Activated CD8-positive, alpha-beta memory T cell treated with anti-CD3 and anti-CD28 coated beads, Interleukin-2, amount 10 ng/mL, durations not matched to agents 7 days and 5 days (primary cell): ENCODE data around the gene VEZF1. TPM values are rescaled to one million over a fixed set of nuclear protein-coding genes. Genes with fewer than 3 reads are reported as not detected.

ENCODE experiments used
- ATAC-seq: fragments of 150-1000 bp; cut with Tn5 transposase; one replicate; pipeline ENCODE4 v1.10.0; 2021; ENCODE audit warnings: moderate library complexity
- CTCF ChIA-PET: fragments of 350-600 bp; sonication (Branson Sonifier 250); formaldehyde crosslinking; loops from one replicate; lab custom pipeline; 2021; ENCODE audit warnings: antibody characterized with exemption; lab: Charles Lee
- DNase-seq: peaks from one replicate; pipeline ENCODE4 v3.0.0-alpha.2; 2020
- H3K27ac Mint-ChIP-seq: one replicate; pipeline ENCODE4 v1.8.0; 2021; ENCODE audit warnings: mild to moderate bottlenecking, mixed read lengths
- H3K27me3 Mint-ChIP-seq: one replicate; pipeline ENCODE4 v1.8.0; 2021; ENCODE audit warnings: mixed read lengths
- H3K36me3 Mint-ChIP-seq: one replicate; pipeline ENCODE4 v1.8.0; 2021; ENCODE audit warnings: mild to moderate bottlenecking, mixed read lengths
- H3K4me1 Mint-ChIP-seq: one replicate; pipeline ENCODE4 v1.8.0; 2021; ENCODE audit warnings: mixed read lengths
- H3K4me3 Mint-ChIP-seq: one replicate; pipeline ENCODE4 v1.8.0; 2021; ENCODE audit warnings: mild to moderate bottlenecking, moderate library complexity, mixed read lengths
- H3K9me3 Mint-ChIP-seq: one replicate; pipeline ENCODE4 v1.8.0; 2022; ENCODE audit warnings: low read depth, mixed read lengths
- total RNA-seq, 2 experiments: library from RNA; stranded (reverse); gene quantifications; one replicate each; pipeline ENCODE4 v1.2.3, GENCODE V29; 2021

VEZF1 gene
- total RNA-seq, 2 experiments from 2014 or later = 33.2 to 37.6 TPM

DNA sequence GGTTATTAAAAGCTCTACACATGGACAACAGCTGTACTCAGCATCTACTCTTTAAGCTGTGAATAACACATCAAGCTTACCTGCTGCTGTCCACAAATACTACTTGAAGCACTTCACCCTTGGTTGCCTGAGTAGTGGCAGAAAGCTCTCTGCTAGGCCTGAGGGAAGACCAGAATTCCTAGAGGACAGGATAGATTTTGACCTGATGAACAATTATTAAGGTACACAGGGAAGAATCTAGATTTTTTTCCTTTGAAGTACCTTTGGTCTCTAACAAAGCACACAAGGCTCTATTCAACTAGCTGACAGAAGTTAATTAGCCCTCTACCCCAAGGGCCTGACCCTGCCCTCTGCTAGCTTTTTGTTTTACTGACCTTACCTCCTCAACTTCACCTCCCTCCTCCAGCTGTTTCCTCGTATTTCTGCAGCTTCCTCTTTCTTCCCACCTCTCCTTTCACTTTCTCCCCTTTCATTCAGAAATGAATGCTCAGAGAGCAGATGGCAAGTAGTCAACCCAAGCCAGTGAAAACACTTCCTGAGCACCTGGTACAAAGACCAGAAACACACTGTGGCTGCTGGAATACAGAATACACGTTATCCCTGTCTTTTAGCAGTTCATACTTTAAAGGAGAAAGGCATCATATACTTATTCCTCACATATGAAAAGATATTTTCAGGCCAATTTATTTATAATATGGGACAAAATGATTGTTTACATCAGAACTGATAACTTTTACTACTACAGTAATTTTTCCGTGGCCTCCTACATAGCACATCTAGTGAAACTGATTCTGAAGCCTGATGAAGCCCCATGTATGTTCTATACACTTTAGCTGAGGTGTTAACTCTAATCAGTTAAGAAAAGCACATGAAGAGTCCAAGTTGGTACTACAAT, 5.7 kb upstream of the VEZF1 start:
- H3K36me3 Mint-ChIP-seq = peaks cover 19% of the 10 kb centered on the region
- ATAC-seq = no peak
- H3K27ac Mint-ChIP-seq = peak overlapping the region; percentile 61

DNA sequence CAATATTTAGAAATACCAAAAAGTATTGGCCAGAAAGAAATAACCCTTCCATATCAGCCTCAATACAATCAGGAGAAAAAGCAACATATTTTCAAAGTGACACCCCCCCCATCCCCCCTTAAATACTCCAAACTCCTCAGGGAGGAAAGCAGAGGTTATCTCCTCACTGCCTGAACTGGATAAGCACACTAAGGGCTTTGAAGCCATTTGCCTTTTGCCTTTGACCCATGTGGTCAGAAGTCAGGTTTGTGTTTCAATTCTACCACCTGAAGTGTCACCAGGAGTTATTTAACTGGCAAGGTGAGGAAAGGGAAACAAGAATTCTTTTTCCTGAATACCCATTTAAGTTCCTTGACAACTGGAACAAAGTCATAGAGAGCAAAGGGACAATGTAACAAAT, 3.5 kb upstream of the VEZF1 start:
- Mint-ChIP-seq H3K27ac (peak overlapping the region; percentile 26), H3K4me3 (no peak overlapping the region), H3K9me3 (no peaks in the 10 kb centered on the region), H3K4me1 (peaks cover 56% of the 10 kb centered on the region), H3K36me3 (peaks cover 8% of the 10 kb centered on the region), H3K27me3 (no peaks in the 10 kb centered on the region)
- DNase-seq (no peak), ATAC-seq (no peak)
- CTCF ChIA-PET = interaction anchor here (4.1 to 11.7 kb wide), 2 partner anchors 8 to 134 kb away, joined by 61 to 121 read pairs; no protein-coding TSS in a partner anchor

More for the DNA sequence above, 5.7 kb upstream of the VEZF1 start:
- Mint-ChIP-seq H3K27me3 (no peaks in the 10 kb centered on the region), H3K4me3 (no peak overlapping the region), H3K4me1 (peaks cover 64% of the 10 kb centered on the region), H3K9me3 (no peaks in the 10 kb centered on the region)
- no peak for DNase-seq
- CTCF ChIA-PET = interaction anchor here (0.6 to 11.7 kb wide), 8 partner anchors 8 to 491 kb away, joined by 3 to 121 read pairs (median 4); no protein-coding TSS in a partner anchor

DNA sequence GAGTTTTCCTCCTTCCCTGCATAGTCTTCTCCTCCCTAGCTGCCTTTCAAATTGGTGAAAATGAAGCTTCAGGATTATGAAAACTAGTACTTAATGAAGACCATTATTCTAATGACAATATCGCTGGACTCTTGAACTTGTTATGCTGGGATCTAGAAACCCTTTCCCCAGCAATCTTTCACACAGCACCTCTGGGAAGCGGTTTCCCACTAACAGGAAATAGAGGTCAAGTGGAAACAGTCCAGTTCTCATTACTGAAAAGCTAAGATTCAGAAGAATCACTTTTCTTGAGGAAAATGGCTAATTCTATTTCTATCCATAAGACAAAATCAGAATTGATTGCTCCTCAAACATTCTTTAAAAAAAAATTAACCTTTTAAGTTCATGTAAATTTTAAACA, 2.0 kb upstream of the VEZF1 start:
- no peaks in the 10 kb centered on the region for H3K9me3 Mint-ChIP-seq
- peak overlapping the region; percentile 55 for H3K27ac Mint-ChIP-seq
- no peak overlapping the region for H3K4me3 Mint-ChIP-seq
- CTCF ChIA-PET = interaction anchor here (0.7 to 4.1 kb wide), 9 partner anchors 10 to 147 kb away, joined by 3 to 61 read pairs (median 4); partner anchors contain the start of genes CUEDC1, MRPS23 and SRSF1
- no peak for DNase-seq
- no peaks in the 10 kb centered on the region for H3K27me3 Mint-ChIP-seq
- peaks cover 5% of the 10 kb centered on the region for H3K36me3 Mint-ChIP-seq
- ATAC-seq = no peak
- H3K4me1 Mint-ChIP-seq = peaks cover 61% of the 10 kb centered on the region

DNA sequence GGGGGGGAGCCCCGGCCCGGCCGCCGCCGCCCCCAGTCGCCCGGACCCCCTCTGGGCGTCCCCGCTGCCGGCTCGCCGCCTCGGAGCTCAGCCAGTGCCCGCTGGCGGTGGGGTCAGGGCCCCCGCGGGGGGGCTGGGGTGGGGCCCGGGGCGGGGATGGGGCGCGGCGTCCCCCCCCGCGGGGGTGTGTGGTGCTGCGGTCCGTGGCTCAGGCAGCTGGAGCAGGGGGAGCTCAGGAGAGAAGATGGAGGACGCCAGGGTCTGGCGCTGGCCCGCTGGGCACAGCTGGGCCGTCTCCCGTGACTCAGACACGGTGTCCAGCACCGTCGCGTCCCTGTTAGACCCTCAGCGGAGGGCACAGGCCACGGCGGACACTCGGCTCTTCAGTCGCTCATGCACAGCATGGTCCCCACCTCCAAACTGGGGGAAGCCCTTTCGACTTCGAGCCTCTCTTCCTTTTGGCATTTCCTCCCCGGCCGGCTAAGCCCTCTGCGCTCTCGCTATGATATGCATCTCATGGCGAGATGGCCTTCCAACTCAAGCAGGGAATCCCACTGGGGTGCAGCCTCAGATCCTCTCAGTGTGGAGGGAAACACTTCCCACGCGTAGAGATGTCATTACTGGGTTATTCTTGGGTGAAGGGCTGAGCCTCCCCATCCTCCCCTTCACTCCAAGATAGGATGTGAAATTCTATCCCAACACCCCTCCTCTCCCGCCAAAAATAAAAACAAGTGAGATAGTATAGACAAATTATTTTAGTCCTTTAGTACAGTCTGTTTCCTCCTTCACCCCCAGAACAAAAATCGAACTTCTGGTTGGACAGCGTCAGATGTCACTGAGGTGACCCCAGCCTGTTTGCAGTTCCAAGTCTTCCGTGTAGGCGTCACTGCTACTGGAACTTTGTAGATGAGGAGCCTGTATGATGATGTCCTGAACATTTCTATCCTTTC, 522 bp upstream of the VEZF1 start:
- peak; percentile 74 for ATAC-seq
- Mint-ChIP-seq H3K4me1 (peaks cover 62% of the 10 kb centered on the region), H3K9me3 (no peaks in the 10 kb centered on the region), H3K27ac (peak overlapping the region; percentile 88), H3K27me3 (no peaks in the 10 kb centered on the region), H3K4me3 (peak overlapping the region; percentile 95), H3K36me3 (peaks cover 10% of the 10 kb centered on the region)
- peak; percentile 77 for DNase-seq
- CTCF ChIA-PET = interaction anchor here (0.7 to 4.1 kb wide), 3 partner anchors 11 to 205 kb away, joined by 3 to 61 read pairs (median 8); partner anchors contain the start of gene SRSF1

GRCh38 chr17:57986841-57987580, 1.0 kb downstream of the VEZF1 start:
- Mint-ChIP-seq H3K4me1 (peaks cover 66% of the 10 kb centered on the region), H3K27ac (peak overlapping the region; percentile 87), H3K27me3 (no peaks in the 10 kb centered on the region), H3K36me3 (peaks cover 18% of the 10 kb centered on the region), H3K4me3 (peak overlapping the region; percentile 95), H3K9me3 (no peaks in the 10 kb centered on the region)
- CTCF ChIA-PET = interaction anchor here (1.2 to 3.3 kb wide), 7 partner anchors 11 to 128 kb away, joined by 3 to 35 read pairs (median 8); no protein-coding TSS in a partner anchor
- ATAC-seq = peak; percentile 6
- DNase-seq = peak; percentile 56

GRCh38 chr17:57985675-57985974, 2.4 kb downstream of the VEZF1 start:
- Mint-ChIP-seq H3K27ac (no peak overlapping the region), H3K4me1 (peaks cover 66% of the 10 kb centered on the region), H3K36me3 (peaks cover 27% of the 10 kb centered on the region), H3K4me3 (no peak overlapping the region), H3K27me3 (no peaks in the 10 kb centered on the region), H3K9me3 (no peaks in the 10 kb centered on the region)
- no peak for ATAC-seq
- CTCF ChIA-PET = interaction anchor here (1.0 to 3.3 kb wide), 8 partner anchors 10 to 136 kb away, joined by 3 to 35 read pairs (median 6); partner anchors contain the start of gene MRPS23
- no peak for DNase-seq

- Mint-ChIP-seq H3K4me3 (no peak overlapping the region), H3K27me3 (no peaks in the 10 kb centered on the region), H3K36me3 (peaks cover 30% of the 10 kb centered on the region), H3K9me3 (no peaks in the 10 kb centered on the region), H3K27ac (no peak overlapping the region), H3K4me1 (peaks cover 65% of the 10 kb centered on the region)
- ATAC-seq = no peak
- DNase-seq = no peak
- CTCF ChIA-PET = interaction anchor here (1.0 to 3.3 kb wide), 10 partner anchors 10 to 137 kb away, joined by 3 to 35 read pairs (median 4); partner anchors contain the start of gene MRPS23
These were observed 2.9 kb downstream of the VEZF1 start for GRCh38 chr17:57984936-57985674.

DNA sequence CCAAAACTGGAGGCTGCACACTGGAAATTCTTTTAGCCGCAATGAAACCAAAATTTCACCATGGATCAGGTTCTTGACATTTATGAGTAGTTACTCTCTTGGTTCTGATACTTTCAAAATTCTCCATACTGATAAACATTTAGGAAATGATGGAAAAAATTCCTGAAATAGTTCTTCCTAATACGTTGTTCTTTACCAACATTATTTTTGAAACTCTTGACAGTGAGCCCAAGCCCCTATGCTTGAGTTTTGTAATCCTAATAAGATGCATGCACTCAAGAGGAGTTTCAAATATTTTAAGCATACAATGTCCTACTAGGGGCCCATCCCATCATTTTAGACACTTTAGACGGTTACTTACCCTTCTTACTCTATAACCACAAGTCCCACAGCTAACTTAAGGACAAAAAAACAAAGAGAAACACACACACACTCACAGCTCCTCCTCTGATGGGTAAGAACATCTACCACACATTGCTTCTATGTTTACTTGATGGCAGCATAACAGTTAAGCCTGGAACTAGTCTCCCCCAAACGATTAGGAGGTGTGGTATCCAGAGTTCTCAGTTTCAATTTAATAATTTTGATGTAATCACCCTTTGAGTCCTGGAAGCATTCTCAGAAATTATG, 3.7 kb downstream of the VEZF1 start:
- no peak overlapping the region for H3K4me3 Mint-ChIP-seq
- no peak overlapping the region for H3K27ac Mint-ChIP-seq

DNA sequence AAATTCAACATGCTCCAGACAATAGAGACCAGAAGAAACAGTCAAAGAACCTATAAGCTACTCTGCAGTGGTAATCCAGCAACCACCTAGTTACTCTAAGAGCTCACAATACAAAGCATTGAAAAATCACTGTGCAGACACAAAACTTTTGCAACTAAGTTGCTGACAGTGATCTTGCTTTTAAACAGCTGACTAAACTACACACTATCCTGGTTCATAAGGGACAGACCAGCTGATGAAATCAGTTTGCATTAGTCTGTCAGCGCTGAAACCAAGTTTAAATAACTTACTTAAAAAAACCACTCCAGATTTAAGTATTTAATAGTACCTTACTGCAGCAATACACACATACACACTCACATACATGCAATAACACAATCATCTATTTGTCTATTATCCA, 4.6 kb downstream of the VEZF1 start:
- Mint-ChIP-seq H3K4me3 (no peak overlapping the region), H3K4me1 (peaks cover 51% of the 10 kb centered on the region), H3K9me3 (no peaks in the 10 kb centered on the region), H3K27ac (no peak overlapping the region), H3K36me3 (peaks cover 38% of the 10 kb centered on the region), H3K27me3 (no peaks in the 10 kb centered on the region)
- CTCF ChIA-PET = interaction anchor here (0.9 to 1.5 kb wide), 3 partner anchors 12 to 91 kb away, joined by 4 to 6 read pairs (median 4); no protein-coding TSS in a partner anchor
- DNase-seq = no peak
- no peak for ATAC-seq

More for the DNA sequence above, 3.7 kb downstream of the VEZF1 start:
- Mint-ChIP-seq H3K27me3 (no peaks in the 10 kb centered on the region), H3K4me1 (peaks cover 59% of the 10 kb centered on the region), H3K9me3 (no peaks in the 10 kb centered on the region), H3K36me3 (peaks cover 30% of the 10 kb centered on the region)
- DNase-seq (no peak), ATAC-seq (no peak)
- CTCF ChIA-PET = interaction anchor here (1.0 to 3.3 kb wide), 8 partner anchors 14 to 136 kb away, joined by 3 to 35 read pairs (median 6); partner anchors contain the start of gene MRPS23

GRCh38 chr17:57982452-57983170, 5.4 kb downstream of the VEZF1 start:
- H3K27ac Mint-ChIP-seq = no peak overlapping the region
- peaks cover 51% of the 10 kb centered on the region for H3K4me1 Mint-ChIP-seq
- no peak for ATAC-seq
- H3K27me3 Mint-ChIP-seq = no peaks in the 10 kb centered on the region
- H3K36me3 Mint-ChIP-seq = peaks cover 45% of the 10 kb centered on the region
- H3K4me3 Mint-ChIP-seq = no peak overlapping the region
- DNase-seq = no peak
- H3K9me3 Mint-ChIP-seq = no peaks in the 10 kb centered on the region
- CTCF ChIA-PET = interaction anchor here (0.6 to 4.0 kb wide), 4 partner anchors 12 to 30 kb away, joined by 3 to 20 read pairs (median 5); no protein-coding TSS in a partner anchor

- Mint-ChIP-seq H3K4me1 (peaks cover 39% of the 10 kb centered on the region), H3K27ac (no peak overlapping the region), H3K9me3 (no peaks in the 10 kb centered on the region), H3K4me3 (no peak overlapping the region), H3K27me3 (no peaks in the 10 kb centered on the region), H3K36me3 (peaks cover 54% of the 10 kb centered on the region)
- no peak for ATAC-seq
- DNase-seq = no peak
- CTCF ChIA-PET = interaction anchor here (1.0 to 4.0 kb wide), 3 partner anchors 18 to 269 kb away, joined by 3 to 20 read pairs (median 3); no protein-coding TSS in a partner anchor
These were observed 7.5 kb downstream of the VEZF1 start for GRCh38 chr17:57980522-57980921.
